HepG2 (cell line): Measurements from ENCODE around the gene OR6A2. TPM values are rescaled to one million over a fixed set of nuclear protein-coding genes. Genes with fewer than 3 reads are reported as not detected.

Experiments used
- ATAC-seq: fragments of 200-7000 bp; cut with Tn5 transposase; 3 replicates; pipeline ENCODE4 v1.9.1; 2020; ENCODE audit warnings: mild to moderate bottlenecking, moderate library complexity
- BruUV-seq: library from RNA; stranded (reverse); fragments of 400-500 nt; replicated peaks from 2 replicates; lab custom pipeline; 2021; lab: Mats Ljungman, UMichigan
- CTCF ChIA-PET: fragments of 300-600 bp; formaldehyde crosslinking; extraction: SDS; loops from one replicate; lab custom pipeline; 2021; ENCODE audit warnings: low total read pairs, inconsistent platforms, low intra/inter-chr PET ratio; lab: Yijun Ruan, JAX
- POLR2A ChIA-PET: fragments of 350-600 bp; sonication (Branson Sonifier 250); formaldehyde crosslinking; loops from one replicate; lab custom pipeline; 2020; ENCODE audit warnings: antibody characterized with exemption, inconsistent platforms; lab: Yijun Ruan, JAX
- DNase-seq: peaks from one replicate; pipeline ENCODE4 v3.0.0-alpha.2; 2015; ENCODE audit warnings: low spot score
- FAIRE-seq: peaks from 3 replicates; lab custom pipeline; 2011; peaks lifted over from hg19 to GRCh38; lab: Jason Lieb, UNC
- H2AFZ ChIP-seq: one replicate; pipeline ENCODE4 v1.6.1; 2011; ENCODE audit warnings: low read length, inconsistent platforms
- H3K27ac ChIP-seq: fragments of 300-600 bp; 3 replicates; pipeline ENCODE4 v1.8.0; 2011; ENCODE audit warnings: mixed run types, mild to moderate bottlenecking, mixed read lengths, low read length, inconsistent platforms; ENCODE audit not compliant: insufficient read depth; ENCODE audit errors: extremely low read length
- H3K27me3 ChIP-seq, 2 experiments: fragments of 200-600 bp in 1 of 2; 2 replicates in 1 of 2; 3 replicates in 1 of 2; pipeline versions ENCODE4 v1.6.0 to v1.8.0; 2011; ENCODE audit warnings: low read length in 2 of 2, mild to moderate bottlenecking in 2 of 2, moderate library complexity in 2 of 2, inconsistent platforms in 1 of 2; ENCODE audit not compliant: insufficient read depth in 2 of 2, control insufficient read depth in 1 of 2
- H3K36me3 ChIP-seq, 2 experiments: fragments of 200-600 bp in 1 of 2; replicated peaks in 1 of 2; 2 replicates in 1 of 2; 3 replicates in 1 of 2; pipeline versions ENCODE4 v1.5.1 to v1.8.0; 2011; ENCODE audit warnings: low read length in 2 of 2, inconsistent platforms in 1 of 2; ENCODE audit not compliant: insufficient read depth in 2 of 2, control insufficient read depth in 1 of 2
- H3K4me1 ChIP-seq: 2 replicates; pipeline ENCODE4 v1.5.1; 2012; ENCODE audit warnings: low read length, inconsistent platforms; ENCODE audit not compliant: insufficient read depth
- H3K4me2 ChIP-seq: 2 replicates; pipeline ENCODE4 v1.6.0; 2011; ENCODE audit warnings: low read depth, low read length, inconsistent platforms
- H3K4me3 ChIP-seq, 3 experiments: fragments of 200-600 bp in 1 of 3; sonication (generic), shearing (Covaris generic) in 1 of 3; replicated peaks in 1 of 3; 2 replicates each; pipeline ENCODE4 v1.5.1; 2011 to 2016; ENCODE audit warnings: low read length in 3 of 3, inconsistent platforms in 2 of 3, low read depth in 2 of 3, mild to moderate bottlenecking in 2 of 3, control low read depth in 1 of 3, mixed read lengths in 1 of 3; ENCODE audit not compliant: insufficient read depth in 1 of 3
- H3K79me2 ChIP-seq: one replicate; pipeline ENCODE4 v1.6.1; 2011; ENCODE audit warnings: low read length, inconsistent platforms; ENCODE audit not compliant: insufficient read depth
- H3K9ac ChIP-seq: 2 replicates; pipeline ENCODE4 v1.6.0; 2011; ENCODE audit warnings: mild to moderate bottlenecking, low read depth, low read length, inconsistent platforms; ENCODE audit not compliant: insufficient read depth
- H3K9me3 ChIP-seq: 2 replicates; pipeline ENCODE4 v1.5.1; 2012; ENCODE audit warnings: mild to moderate bottlenecking, low read length
- H4K20me1 ChIP-seq: 2 replicates; pipeline ENCODE4 v1.6.0; 2011; ENCODE audit warnings: inconsistent platforms, mild to moderate bottlenecking, low read length, moderate library complexity; ENCODE audit not compliant: insufficient read depth
- IRX3 ChIP-seq: sonication (generic); formaldehyde crosslinking; IDR thresholded peaks from 2 replicates; pipeline ENCODE4 v1.8.1; 2023; ENCODE audit warnings: mild to moderate bottlenecking, low read depth, missing genetic modification reagents, borderline replicate concordance
- NFAT5 ChIP-seq: sonication (generic); formaldehyde crosslinking; IDR thresholded peaks from 2 replicates; pipeline ENCODE4 v1.4.0; 2020; ENCODE audit warnings: missing genetic modification reagents
- THAP11 ChIP-seq: IDR thresholded peaks from 2 replicates; pipeline ENCODE4 v1.6.1; 2016; ENCODE audit warnings: missing biosample characterization, missing genetic modification reagents
- ZNF17 ChIP-seq: sonication (generic); formaldehyde crosslinking; IDR thresholded peaks from 2 replicates; pipeline ENCODE4 v1.5.0; 2020; ENCODE audit warnings: mild to moderate bottlenecking, missing genetic modification reagents
- WGBS: methylation state at CpG from one replicate; pipeline ENCODE4 v1.1.6; 2017; ENCODE audit warnings: low lambda C conversion rate; 5-methylcytosine and 5-hydroxymethylcytosine counted together
- in situ Hi-C: cut with HindIII; loops from 2 replicates; pipeline ENCODE4 v1.10.0; 2017; ENCODE audit warnings: low pct_unique_long_range_greater_than_20kb; ENCODE audit not compliant: extremely low pct_ligation_motif_present
- intact Hi-C: fragments of 100-400 bp; cut with micrococcal nuclease; formaldehyde crosslinking; loops from one replicate; pipeline ENCODE4 v1.10.0; 2022; ENCODE audit not compliant: unreplicated experiment
- polyA plus RNA-seq, 8 experiments: library from polyadenylated mRNA; depleted of rRNA in 3 of 8; stranded (reverse) in 7 of 8; unstranded in 1 of 8; fragments of >200 nt; fragmentation: Illumina TruSeq in 4 of 8; extraction: Trizol in 4 of 8; gene quantifications; 2 replicates each; pipeline versions ENCODE4 v1.2.1 to v1.2.3, GENCODE V29; 2011 to 2016; ENCODE audit warnings: low read depth in 4 of 8, missing spikeins in 1 of 8, mixed read lengths in 1 of 8; ENCODE audit not compliant: insufficient read depth in 1 of 8
- total RNA-seq, 5 experiments: library from RNA; depleted of rRNA; stranded (reverse); fragments of >200 nt; fragmentation: Illumina TruSeq; extraction: Trizol; gene quantifications; 2 replicates each; pipeline ENCODE4 v1.2.3, GENCODE V29; 2016; ENCODE audit warnings: low read depth in 1 of 5
- TF ChIP-seq, protein P1 (sequence below), 2 experiments: sonication (generic) in 1 of 2; formaldehyde crosslinking in 1 of 2; IDR thresholded peaks; 2 replicates each; pipeline versions ENCODE4 v1.4.0 to v1.6.1; 2018 to 2020; ENCODE audit warnings: missing genetic modification reagents in 2 of 2, borderline replicate concordance in 1 of 2, low read depth in 1 of 2, mild to moderate bottlenecking in 1 of 2, missing biosample characterization in 1 of 2

Gene OR6A2
- total and polyA plus RNA-seq, 2 of the 13 experiments (the other 11 are each of a cell fraction or from before 2014, with no cell fraction given) = not detected

DNA sequence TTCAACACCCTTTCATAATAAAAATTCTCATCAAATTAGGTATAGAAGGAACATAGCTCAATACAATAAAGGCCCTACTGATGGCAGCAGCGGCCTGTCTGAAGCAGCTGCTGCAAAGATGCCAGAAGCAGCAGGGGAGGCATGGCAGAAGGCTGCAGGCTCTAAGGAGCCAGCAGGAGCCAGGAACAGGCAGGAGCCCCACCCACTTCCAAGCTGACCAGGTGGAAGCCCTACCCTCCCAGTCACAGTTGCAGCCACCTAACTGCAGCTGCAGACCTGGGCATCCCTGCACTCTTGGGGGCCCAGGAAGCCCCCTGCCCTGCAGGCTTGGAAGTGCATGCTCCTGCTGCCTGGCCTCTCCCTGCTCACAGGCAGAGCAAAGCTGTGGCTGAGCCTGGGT lies 18.2 kb upstream of the OR6A2 start:
- no peak overlapping the region for H3K4me2 ChIP-seq
- no TSS peak for BruUV-seq
- POLR2A ChIA-PET = no interaction called here
- H2AFZ ChIP-seq = no peak overlapping the region
- no peak overlapping the region for H3K9ac ChIP-seq
- H3K27me3 ChIP-seq = no peaks in the 10 kb centered on the region; a peak in 1 of 5 replicates
- 0% methylated on average over 1 of the region's 1 CpG for WGBS
- H3K4me1 ChIP-seq = no peaks in the 10 kb centered on the region
- in situ Hi-C loops (no loop called here), intact Hi-C loops (no loop called here)
- CTCF ChIA-PET = no interaction called here
- H4K20me1 ChIP-seq = no peaks in the 10 kb centered on the region
- ATAC-seq = no peak
- no peaks in the 10 kb centered on the region for H3K36me3 ChIP-seq
- H3K79me2 ChIP-seq = no peaks in the 10 kb centered on the region
- no peaks in the 10 kb centered on the region for H3K9me3 ChIP-seq
- H3K27ac ChIP-seq = no peak overlapping the region
- DNase-seq = no peak
- no peak overlapping the region for H3K4me3 ChIP-seq
- TF ChIP-seq ZNF17 (CRISPR knock-in tag) (no peak), IRX3 (CRISPR knock-in tag) (no peak), THAP11 (CRISPR knock-in tag) (no peak), NFAT5 (no peak)
- TF ChIP-seq, protein P1, sequence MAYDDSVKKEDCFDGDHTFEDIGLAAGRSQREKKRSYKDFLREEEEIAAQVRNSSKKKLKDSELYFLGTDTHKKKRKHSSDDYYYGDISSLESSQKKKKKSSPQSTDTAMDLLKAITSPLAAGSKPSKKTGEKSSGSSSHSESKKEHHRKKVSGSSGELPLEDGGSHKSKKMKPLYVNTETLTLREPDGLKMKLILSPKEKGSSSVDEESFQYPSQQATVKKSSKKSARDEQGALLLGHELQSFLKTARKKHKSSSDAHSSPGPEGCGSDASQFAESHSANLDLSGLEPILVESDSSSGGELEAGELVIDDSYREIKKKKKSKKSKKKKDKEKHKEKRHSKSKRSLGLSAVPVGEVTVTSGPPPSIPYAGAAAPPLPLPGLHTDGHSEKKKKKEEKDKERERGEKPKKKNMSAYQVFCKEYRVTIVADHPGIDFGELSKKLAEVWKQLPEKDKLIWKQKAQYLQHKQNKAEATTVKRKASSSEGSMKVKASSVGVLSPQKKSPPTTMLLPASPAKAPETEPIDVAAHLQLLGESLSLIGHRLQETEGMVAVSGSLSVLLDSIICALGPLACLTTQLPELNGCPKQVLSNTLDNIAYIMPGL (CRISPR knock-in tag; IDR thresholded peaks at IDR 0.05; ENCODE audit: borderline replicate concordance in 1 of 2, low read depth in 1 of 2) = no peak
- no peak for FAIRE-seq
